Neural progenitor cell (in vitro differentiated cells): ENCODE measurements around the gene CTNNA3.

Experiments
- EZH2 ChIP-seq: fragments of 200-600 bp; sonication (generic); IDR thresholded peaks from 2 replicates; pipeline ENCODE4 v1.6.1; 2017; ENCODE audit warnings: antibody characterized with exemption, mild to moderate bottlenecking, moderate library complexity
- EZH2phosphoT487 ChIP-seq: fragments of 200-600 bp; sonication (generic); IDR thresholded peaks from 2 replicates; pipeline ENCODE4 v1.6.1; 2017; ENCODE audit warnings: antibody characterized with exemption
- TF ChIP-seq, protein P1 (sequence below): fragments of 200-600 bp; sonication (generic); IDR thresholded peaks from 2 replicates; pipeline ENCODE4 v1.5.1; 2017; ENCODE audit warnings: antibody characterized with exemption, mild to moderate bottlenecking

DNA sequence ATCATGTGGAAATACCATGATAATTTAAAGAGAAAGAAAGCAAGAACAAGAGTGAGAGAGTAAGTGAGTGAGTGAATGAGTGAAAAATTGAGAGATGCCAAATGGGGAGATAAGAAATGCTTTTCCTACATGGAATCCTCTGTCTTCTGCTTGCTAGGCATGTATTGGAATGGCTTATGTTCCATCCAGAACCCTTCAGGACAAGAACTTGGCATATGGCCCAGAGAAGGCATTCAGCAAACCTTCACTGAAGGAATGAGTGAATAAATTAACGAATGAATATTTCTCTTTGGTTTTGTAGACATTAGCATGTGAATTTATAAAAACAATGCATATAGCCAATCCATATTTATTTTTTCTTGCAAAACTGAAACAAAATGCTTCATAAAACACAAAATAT lies 608.0 kb downstream of the CTNNA3 start:
- TF ChIP-seq, protein P1, sequence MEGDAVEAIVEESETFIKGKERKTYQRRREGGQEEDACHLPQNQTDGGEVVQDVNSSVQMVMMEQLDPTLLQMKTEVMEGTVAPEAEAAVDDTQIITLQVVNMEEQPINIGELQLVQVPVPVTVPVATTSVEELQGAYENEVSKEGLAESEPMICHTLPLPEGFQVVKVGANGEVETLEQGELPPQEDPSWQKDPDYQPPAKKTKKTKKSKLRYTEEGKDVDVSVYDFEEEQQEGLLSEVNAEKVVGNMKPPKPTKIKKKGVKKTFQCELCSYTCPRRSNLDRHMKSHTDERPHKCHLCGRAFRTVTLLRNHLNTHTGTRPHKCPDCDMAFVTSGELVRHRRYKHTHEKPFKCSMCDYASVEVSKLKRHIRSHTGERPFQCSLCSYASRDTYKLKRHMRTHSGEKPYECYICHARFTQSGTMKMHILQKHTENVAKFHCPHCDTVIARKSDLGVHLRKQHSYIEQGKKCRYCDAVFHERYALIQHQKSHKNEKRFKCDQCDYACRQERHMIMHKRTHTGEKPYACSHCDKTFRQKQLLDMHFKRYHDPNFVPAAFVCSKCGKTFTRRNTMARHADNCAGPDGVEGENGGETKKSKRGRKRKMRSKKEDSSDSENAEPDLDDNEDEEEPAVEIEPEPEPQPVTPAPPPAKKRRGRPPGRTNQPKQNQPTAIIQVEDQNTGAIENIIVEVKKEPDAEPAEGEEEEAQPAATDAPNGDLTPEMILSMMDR = no peak
- TF ChIP-seq EZH2 (no peak), EZH2phosphoT487 (no peak)
